Stimulated activated CD4-positive, alpha-beta T cell treated with anti-CD3 and anti-CD28 coated beads, Interleukin-4, amount 100 ng/mL, for 4 hours (primary cell): ENCODE data around the gene KRT6A.

Source experiments
- DNase-seq, 2 experiments: peaks; one replicate each; pipeline ENCODE4 v3.0.0-alpha.2; 2020

KRT6A gene

GRCh38 chr12:52524241-52524897, 31.3 kb upstream of the KRT6A start:
- no peak for DNase-seq

GRCh38 chr12:52523824-52524223, 30.8 kb upstream of the KRT6A start:
- no peak for DNase-seq

- no peak for DNase-seq
Observed at GRCh38 chr12:52522346-52523011, 29.4 kb upstream of the KRT6A start.

GRCh38 chr12:52521568-52522266, 28.7 kb upstream of the KRT6A start:
- no peak for DNase-seq

GRCh38 chr12:52521175-52521567, 28.1 kb upstream of the KRT6A start:
- DNase-seq, result no peak

- DNase-seq, result no peak
Observed at GRCh38 chr12:52519826-52520662, 27.0 kb upstream of the KRT6A start, which contains the start of gene KRT5. TSS of gene KRT5 (minus strand) at chr12:52520394. CDS start at chr12:52520296, 98 bp downstream.

GRCh38 chr12:52519387-52519703, 26.3 kb upstream of the KRT6A start:
- no peak for DNase-seq

- no peak for DNase-seq
Observed at GRCh38 chr12:52518574-52519386, 25.7 kb upstream of the KRT6A start.

- DNase-seq, result no peak
Observed at GRCh38 chr12:52517888-52518287, 24.8 kb upstream of the KRT6A start.

GRCh38 chr12:52517005-52517835, 24.2 kb upstream of the KRT6A start:
- no peak for DNase-seq

GRCh38 chr12:52515927-52516831, 23.1 kb upstream of the KRT6A start:
- DNase-seq, result no peak

- DNase-seq, result no peak
Observed at GRCh38 chr12:52515319-52515646, 22.2 kb upstream of the KRT6A start.

- DNase-seq, result no peak
Observed at GRCh38 chr12:52514471-52515318, 21.6 kb upstream of the KRT6A start.

- DNase-seq, result no peak
Observed at GRCh38 chr12:52513736-52514135, 20.7 kb upstream of the KRT6A start.

GRCh38 chr12:52508211-52508610, 15.2 kb upstream of the KRT6A start:
- DNase-seq, result no peak

- no peak for DNase-seq
Observed at GRCh38 chr12:52506858-52507715, 14.0 kb upstream of the KRT6A start.

- DNase-seq, result no peak
Observed at GRCh38 chr12:52502877-52503276, 9.8 kb upstream of the KRT6A start.

- DNase-seq, result no peak
Observed at GRCh38 chr12:52501490-52501889, 8.4 kb upstream of the KRT6A start.
